ENCODE results near the gene CACNA1B. TPM values are rescaled to one million over a fixed set of nuclear protein-coding genes. Genes with fewer than 3 reads are reported as not detected.

CACNA1B gene
- total RNA-seq, 1 donor from 2014 or later: 0.13 TPM

Small RNAs within 50 kb of the gene (microRNA-seq; reads per million reads assigned to microRNA genes)
- gene MIR602 (ENCODE audit: unreplicated experiment): not detected

All from osteocyte (in vitro differentiated cells).